Measurements from ENCODE around the gene STIM2.

Gene STIM2

DNA sequence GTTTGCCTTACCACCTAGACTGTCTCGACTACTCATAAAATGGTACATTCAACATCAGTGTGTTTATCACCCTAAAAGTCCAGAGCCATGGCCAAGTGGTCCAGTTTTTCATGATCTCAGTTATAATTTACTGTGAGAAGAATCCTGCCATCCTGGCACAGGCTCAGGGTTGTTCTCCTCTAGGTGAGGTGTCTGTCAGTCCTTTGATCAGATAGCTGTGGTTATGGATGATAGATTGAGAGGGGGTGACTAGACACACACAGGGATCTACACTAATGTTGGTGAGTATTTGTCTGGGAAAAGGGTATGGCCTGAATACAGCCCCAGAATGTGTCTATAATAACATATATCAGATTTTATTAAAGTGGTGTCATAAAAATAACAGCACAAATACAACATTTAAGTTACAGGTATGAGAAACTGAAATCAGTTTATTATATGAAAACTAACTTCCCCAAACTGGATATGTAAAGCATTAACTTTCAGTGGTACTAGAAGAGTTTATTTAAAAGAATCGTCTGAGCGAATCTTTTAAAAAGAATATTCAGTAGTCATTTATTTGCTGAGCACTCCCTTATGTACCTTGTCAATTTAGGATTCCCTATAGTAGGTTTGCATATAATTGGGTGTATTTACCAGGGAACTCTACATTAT is 93.3 kb downstream of the STIM2 start:
- H3K4me1 ChIP-seq (ENCODE audit: insufficient read depth, poor library complexity, severe bottlenecking), result no peaks in the 10 kb centered on the region
- no peak overlapping the region for H3K27ac ChIP-seq (ENCODE audit: poor library complexity, severe bottlenecking)
- no peaks in the 10 kb centered on the region for H3K36me3 ChIP-seq (ENCODE audit: low read depth)
- TF ChIP-seq, protein P1, sequence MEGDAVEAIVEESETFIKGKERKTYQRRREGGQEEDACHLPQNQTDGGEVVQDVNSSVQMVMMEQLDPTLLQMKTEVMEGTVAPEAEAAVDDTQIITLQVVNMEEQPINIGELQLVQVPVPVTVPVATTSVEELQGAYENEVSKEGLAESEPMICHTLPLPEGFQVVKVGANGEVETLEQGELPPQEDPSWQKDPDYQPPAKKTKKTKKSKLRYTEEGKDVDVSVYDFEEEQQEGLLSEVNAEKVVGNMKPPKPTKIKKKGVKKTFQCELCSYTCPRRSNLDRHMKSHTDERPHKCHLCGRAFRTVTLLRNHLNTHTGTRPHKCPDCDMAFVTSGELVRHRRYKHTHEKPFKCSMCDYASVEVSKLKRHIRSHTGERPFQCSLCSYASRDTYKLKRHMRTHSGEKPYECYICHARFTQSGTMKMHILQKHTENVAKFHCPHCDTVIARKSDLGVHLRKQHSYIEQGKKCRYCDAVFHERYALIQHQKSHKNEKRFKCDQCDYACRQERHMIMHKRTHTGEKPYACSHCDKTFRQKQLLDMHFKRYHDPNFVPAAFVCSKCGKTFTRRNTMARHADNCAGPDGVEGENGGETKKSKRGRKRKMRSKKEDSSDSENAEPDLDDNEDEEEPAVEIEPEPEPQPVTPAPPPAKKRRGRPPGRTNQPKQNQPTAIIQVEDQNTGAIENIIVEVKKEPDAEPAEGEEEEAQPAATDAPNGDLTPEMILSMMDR (IDR thresholded peaks at IDR 0.05; ENCODE audit: poor library complexity, severe bottlenecking), result no peak
- peaks cover 2% of the 10 kb centered on the region for H3K9me3 ChIP-seq (ENCODE audit: severe bottlenecking)
- DNase-seq (ENCODE audit: low spot score) (no peak), ATAC-seq (ENCODE audit: low read depth) (no peak)
- H3K27me3 ChIP-seq (ENCODE audit: insufficient read depth, poor library complexity, severe bottlenecking), result no peaks in the 10 kb centered on the region
- H3K4me3 ChIP-seq (ENCODE audit: severe bottlenecking), result no peak overlapping the region

DNA sequence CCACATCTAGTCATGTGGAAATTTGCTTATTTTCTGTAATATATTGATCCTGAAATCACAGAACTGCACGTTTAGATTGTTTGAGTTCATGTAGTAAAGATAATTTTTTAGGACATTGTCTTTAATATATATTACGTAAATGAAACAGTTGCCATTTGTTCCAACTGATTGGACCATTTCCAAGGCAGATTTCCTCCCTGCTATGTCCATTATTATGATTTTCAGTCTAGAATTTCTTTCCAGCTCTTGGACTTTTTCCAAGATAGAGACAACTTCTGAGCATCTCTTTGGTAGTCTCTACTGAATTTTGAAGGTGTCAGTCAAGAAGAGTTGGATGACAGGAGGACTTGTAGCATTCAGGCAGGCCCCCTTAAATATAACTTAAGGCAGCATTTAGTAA is 94.6 kb downstream of the STIM2 start:
- Histone ChIP-seq H3K27ac (ENCODE audit: poor library complexity, severe bottlenecking) (no peak overlapping the region), H3K27me3 (ENCODE audit: insufficient read depth, poor library complexity, severe bottlenecking) (no peaks in the 10 kb centered on the region), H3K36me3 (ENCODE audit: low read depth) (no peaks in the 10 kb centered on the region), H3K4me1 (ENCODE audit: insufficient read depth, poor library complexity, severe bottlenecking) (no peaks in the 10 kb centered on the region), H3K4me3 (ENCODE audit: severe bottlenecking) (no peak overlapping the region), H3K9me3 (ENCODE audit: severe bottlenecking) (no peaks in the 10 kb centered on the region)
- DNase-seq (ENCODE audit: low spot score) (no peak), ATAC-seq (ENCODE audit: low read depth) (no peak)
- TF ChIP-seq, protein P1 (IDR thresholded peaks at IDR 0.05; ENCODE audit: poor library complexity, severe bottlenecking), result no peak

DNA sequence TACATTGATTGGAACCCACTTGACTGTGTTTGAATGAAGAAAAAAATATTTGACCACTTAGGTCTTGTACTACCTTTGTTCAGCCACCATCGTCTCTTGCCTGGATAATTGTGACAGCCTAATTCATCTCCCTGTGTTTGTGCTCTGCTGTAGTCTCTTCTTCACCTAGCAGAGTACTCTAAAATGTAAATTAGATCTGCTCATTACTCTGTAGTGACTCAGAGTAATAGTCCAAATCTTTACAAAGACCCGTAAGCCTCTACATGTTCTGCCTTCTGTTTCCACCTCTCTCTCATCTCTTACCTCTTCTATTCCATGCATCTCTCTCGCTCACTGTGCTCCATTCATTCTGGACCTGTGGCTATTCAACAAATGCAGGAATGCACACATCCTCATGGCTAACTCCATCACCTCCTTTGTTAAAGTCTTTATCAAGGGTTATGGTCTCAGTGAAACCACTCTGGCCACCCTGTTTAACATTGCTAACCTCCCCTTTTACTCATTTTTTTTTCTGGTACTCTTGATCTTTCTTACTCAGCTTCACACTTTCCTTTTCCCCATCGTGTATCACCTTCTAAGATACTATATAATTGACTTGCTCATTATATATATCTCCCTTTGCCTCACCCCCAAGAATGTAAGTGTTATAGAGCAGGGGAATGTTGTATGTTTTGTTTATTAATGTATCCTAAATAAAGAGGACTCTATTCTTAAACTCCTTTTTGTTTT is 98.4 kb downstream of the STIM2 start:
- TF ChIP-seq, protein P1 (IDR thresholded peaks at IDR 0.05; ENCODE audit: poor library complexity, severe bottlenecking), result no peak
- no peak for ATAC-seq (ENCODE audit: low read depth)
- H3K4me3 ChIP-seq (ENCODE audit: severe bottlenecking), result no peak overlapping the region

DNA sequence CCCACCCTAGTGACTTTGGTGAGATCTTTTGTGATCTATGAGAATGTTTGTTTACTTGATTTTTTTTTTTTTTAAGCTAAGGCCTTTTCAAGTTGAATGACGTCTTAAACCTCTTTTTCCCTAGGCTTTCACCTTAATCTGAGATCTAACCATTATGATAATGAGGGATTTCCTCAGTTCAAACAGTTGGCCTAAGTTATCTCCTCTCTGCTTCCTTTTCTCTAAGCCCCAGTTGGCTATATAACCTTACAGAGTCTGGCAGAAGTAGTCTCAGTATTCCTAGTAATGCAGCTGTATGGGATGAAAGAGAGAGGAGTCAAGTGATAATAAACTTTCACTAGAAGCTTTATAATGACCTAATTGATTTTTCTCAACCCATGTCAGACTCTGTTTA is 99.0 kb downstream of the STIM2 start:
- Histone ChIP-seq H3K4me3 (ENCODE audit: severe bottlenecking) (no peak overlapping the region), H3K36me3 (ENCODE audit: low read depth) (no peaks in the 10 kb centered on the region), H3K27me3 (ENCODE audit: insufficient read depth, poor library complexity, severe bottlenecking) (no peaks in the 10 kb centered on the region), H3K27ac (ENCODE audit: poor library complexity, severe bottlenecking) (no peak overlapping the region), H3K4me1 (ENCODE audit: insufficient read depth, poor library complexity, severe bottlenecking) (no peaks in the 10 kb centered on the region), H3K9me3 (ENCODE audit: severe bottlenecking) (no peaks in the 10 kb centered on the region)
- ATAC-seq (ENCODE audit: low read depth) (no peak), DNase-seq (ENCODE audit: low spot score) (no peak)
- TF ChIP-seq, protein P1 (IDR thresholded peaks at IDR 0.05; ENCODE audit: poor library complexity, severe bottlenecking), result no peak

More for the DNA sequence above, 98.4 kb downstream of the STIM2 start:
- Histone ChIP-seq H3K27me3 (ENCODE audit: insufficient read depth, poor library complexity, severe bottlenecking) (no peaks in the 10 kb centered on the region), H3K36me3 (ENCODE audit: low read depth) (no peaks in the 10 kb centered on the region), H3K9me3 (ENCODE audit: severe bottlenecking) (no peaks in the 10 kb centered on the region), H3K27ac (ENCODE audit: poor library complexity, severe bottlenecking) (no peak overlapping the region), H3K4me1 (ENCODE audit: insufficient read depth, poor library complexity, severe bottlenecking) (no peaks in the 10 kb centered on the region)
- DNase-seq (ENCODE audit: low spot score), result no peak

DNA sequence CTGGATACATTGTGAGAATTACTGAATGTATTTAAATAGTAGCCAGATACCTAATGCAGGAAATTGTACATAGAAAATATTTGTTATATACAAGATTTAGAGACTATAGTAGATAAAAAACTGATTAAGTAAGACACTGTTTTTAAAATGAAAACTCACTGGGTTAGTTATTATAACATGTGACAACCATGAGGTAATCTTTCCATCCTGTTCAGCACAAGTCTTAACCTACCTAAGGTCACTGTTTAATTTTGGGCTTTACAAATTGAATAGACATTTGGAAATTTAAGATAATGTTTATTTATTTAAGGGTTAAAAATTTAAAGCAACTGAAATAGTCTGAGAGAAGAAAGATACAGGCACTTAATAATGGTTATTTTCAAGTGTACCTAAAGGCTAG is 102.1 kb downstream of the STIM2 start:
- Histone ChIP-seq H3K4me3 (ENCODE audit: severe bottlenecking) (no peak overlapping the region), H3K27ac (ENCODE audit: poor library complexity, severe bottlenecking) (no peak overlapping the region), H3K4me1 (ENCODE audit: insufficient read depth, poor library complexity, severe bottlenecking) (no peaks in the 10 kb centered on the region), H3K9me3 (ENCODE audit: severe bottlenecking) (no peaks in the 10 kb centered on the region), H3K36me3 (ENCODE audit: low read depth) (no peaks in the 10 kb centered on the region), H3K27me3 (ENCODE audit: insufficient read depth, poor library complexity, severe bottlenecking) (no peaks in the 10 kb centered on the region)
- no peak for DNase-seq (ENCODE audit: low spot score)
- ATAC-seq (ENCODE audit: low read depth), result no peak
- TF ChIP-seq, protein P1 (IDR thresholded peaks at IDR 0.05; ENCODE audit: poor library complexity, severe bottlenecking), result no peak
